Right ventricle myocardium inferior (tissue), 1 donor: ENCODE results near the gene MPHOSPH9. TPM values are rescaled to one million over a fixed set of nuclear protein-coding genes. Genes with fewer than 3 reads are reported as not detected.
A peak's percentile ranks its signal among the peaks of the same experiment; 100 is the strongest.

Source experiments
- ATAC-seq: fragments of 200-7000 bp; cut with Tn5 transposase; one replicate; pipeline ENCODE4 v1.9.1; 2020; ENCODE audit warnings: mild to moderate bottlenecking, moderate library complexity
- DNase-seq: peaks from one replicate; pipeline ENCODE4 v3.0.0; 2021; ENCODE audit errors: missing footprints
- intact Hi-C: fragments of 100-400 bp; cut with DNase I; formaldehyde crosslinking; loops from one replicate; pipeline ENCODE4 v1.11.0; 2022
- total RNA-seq: library from RNA; stranded (reverse); fragmentation: NEBNext Ultra II Directional; extraction: Animal tissue kit (Norgen Biotek cat#: 25700); gene quantifications from one replicate; pipeline ENCODE4 v1.2.1, GENCODE V29; 2021
- donor health status: DM: no; HTN: yes; CAD: no; lungs with severe emphysema.

The MPHOSPH9 gene
- total RNA-seq, 1 donor from 2014 or later = 21.3 TPM

DNA sequence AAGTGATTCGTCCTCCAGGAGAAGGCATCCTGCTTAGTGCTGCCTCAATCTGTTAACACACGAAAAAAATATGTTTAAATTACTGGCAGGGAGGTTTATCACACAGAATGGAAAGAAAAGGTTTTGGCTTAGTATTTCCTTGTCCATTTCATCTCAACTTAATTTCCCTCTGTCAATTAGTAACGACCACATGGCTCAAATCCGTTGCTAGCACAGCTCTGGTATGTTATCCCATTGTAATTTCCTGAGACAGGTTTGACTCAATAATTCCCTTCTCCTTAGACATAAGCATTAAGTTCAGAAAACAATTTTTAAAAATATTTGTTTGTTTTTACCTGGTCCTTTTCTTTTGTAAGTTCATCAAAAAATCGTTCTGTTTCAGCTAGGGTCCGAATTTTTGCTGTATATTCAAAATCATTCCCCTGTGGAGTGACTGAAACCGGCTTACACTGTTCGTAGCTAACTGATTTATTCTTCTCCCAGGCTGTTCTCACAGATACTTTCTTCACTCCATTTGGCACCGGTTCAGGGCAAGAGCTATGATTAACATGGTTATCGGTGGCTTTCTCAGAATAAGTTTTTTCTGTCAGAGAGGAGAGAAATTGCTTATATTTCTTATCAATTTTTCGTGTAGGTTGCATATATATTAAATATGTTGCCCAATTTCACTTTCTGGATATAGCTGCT, 72.0 kb downstream of the MPHOSPH9 start:
- intact Hi-C loops = no loop called here
- DNase-seq = no peak

DNA sequence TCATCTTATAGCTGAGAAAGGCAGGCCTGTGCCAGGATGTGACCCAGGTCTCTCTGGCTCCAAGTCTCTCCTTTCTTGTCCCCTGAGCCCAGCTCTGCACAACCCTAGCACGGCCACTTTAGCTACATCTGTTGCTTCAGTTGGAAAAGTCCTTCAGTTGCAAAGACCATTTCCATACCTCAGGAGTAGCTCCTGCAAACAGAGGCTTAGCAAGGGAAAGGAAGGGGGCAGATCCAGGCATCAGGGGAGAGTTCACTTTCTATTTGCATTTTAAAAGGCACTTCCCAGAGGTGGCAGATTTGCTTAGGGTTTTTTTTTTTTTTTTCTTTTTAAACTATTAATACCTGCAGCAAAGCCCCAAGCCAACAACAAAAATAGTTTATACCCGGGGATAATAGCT, 79.0 kb downstream of the MPHOSPH9 start:
- ATAC-seq = no peak
- DNase-seq = no peak
- intact Hi-C loops = loop anchor here (5.0 kb wide), 2 partner anchors 78 to 172 kb away; partner anchors contain the start of genes ARL6IP4, MPHOSPH9 and MTRFR

More for the DNA sequence above, 72.0 kb downstream of the MPHOSPH9 start:
- ATAC-seq = no peak

DNA sequence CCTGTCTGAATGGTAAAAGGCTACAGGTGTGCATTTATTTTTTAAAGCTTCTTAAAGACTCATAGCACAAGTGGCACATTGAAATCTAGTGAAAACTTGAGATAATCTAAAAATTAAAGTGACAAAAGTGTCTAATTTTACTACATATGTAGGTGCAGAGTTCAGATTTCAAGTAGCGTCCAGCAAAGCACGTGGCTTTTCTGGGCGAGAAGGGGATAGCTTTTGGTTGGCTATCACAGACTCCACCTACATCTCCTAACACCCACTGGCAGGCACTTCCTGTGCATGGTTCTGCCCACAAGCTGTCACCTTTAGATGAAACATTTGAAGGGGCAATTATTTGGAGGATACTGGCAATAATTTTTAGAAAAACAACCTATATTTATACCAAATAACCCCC, 80.1 kb downstream of the MPHOSPH9 start:
- intact Hi-C loops = loop anchor here (5.0 kb wide), 2 partner anchors 79 to 171 kb away; partner anchors contain the start of genes ARL6IP4, MPHOSPH9 and MTRFR
- DNase-seq (no peak), ATAC-seq (no peak)

DNA sequence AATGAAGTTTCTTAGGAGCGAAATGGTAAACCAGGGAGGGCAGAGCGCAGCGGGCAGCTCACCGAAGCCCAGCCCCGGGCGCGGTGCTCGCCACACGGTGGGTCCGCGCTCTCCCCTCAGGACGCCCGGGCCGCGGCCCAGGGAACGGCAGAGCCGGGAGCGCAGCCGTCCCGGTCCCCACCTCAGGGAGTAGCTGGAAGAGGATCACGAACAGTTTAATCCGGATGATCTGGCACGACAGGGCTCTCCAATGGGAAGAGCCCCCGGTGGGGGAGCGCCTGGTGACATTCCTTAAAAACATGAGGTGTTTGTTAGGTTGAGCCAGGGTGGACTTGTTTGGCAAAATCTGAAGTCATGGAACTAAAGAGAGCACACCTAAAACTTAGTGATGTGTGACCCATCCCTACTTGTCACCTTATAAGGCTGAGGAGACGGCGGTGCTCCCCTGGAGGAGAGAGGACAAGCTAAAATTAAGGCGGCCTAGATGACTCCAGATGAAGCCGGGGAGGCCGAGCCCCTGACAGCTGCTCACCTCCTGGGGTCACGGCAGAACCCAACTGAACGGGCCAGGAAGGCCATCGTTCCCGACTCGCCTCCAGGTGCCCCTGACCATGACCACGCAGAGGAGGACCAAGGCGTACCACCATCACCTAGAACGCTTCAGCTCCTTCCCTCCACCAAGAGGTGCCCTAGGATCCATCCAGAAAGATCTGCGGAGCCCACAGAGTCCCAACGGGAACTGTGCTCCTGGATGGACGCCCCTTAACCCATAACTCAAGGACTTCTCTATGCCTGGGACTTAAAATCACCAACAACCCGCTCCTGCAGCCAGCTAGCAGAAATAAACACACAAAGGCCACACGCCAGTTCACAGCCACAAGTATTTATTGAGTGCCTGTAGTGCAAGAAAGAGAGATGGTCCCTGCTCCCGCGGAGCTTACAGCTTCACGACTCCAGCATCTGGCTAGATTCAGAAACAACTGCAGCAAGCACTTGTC, 81.2 kb downstream of the MPHOSPH9 start:
- no peak for DNase-seq
- peak; percentile 20 for ATAC-seq
- intact Hi-C loops = loop anchor here (1.0 to 5.0 kb wide), 3 partner anchors 81 to 169 kb away; partner anchors contain the start of genes ARL6IP4, MPHOSPH9 and MTRFR

DNA sequence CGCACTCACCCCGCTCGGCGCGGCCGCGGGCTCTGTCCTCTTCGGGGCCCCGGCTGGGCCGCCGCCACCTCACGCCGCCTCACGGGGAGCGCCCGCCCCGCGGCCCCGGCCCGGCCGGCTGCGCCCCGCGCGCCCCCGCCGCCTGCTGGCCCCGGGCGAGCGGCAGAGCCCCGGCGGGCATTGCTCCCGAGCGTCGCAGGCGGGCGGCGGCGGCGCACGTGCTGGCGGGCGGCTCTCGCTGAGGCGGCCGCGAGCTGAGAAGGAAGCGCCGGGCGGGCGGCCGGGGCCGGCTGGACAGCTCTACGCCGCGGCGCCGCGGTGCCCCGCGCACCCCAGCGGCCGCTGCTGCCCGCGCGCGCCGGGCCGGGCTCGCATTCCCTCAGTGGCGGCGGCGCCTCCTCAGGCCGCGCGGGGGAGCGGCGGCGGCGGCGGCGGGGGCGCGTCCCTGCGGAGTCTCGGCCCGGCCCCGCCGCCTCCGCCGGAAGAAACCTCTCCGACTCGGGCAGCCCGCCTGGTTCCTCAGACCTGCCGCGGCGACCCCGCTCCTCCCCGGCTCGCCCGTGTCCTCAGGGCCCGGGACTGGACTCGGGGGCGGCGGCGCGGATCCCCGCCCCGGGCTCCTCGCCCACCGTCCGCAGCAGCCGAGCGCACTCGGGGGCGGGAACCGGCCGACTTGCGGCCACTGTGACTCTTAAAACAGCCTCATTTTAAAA, 82.0 kb downstream of the MPHOSPH9 start, which contains the start of gene PITPNM2:
Gene PITPNM2, minus strand, starts transcription at position 347 of the 713 bp plus-strand sequence. CDS start 116,500 bp downstream, outside the sequence.
- peak; percentile 89 for ATAC-seq
- intact Hi-C loops = loop anchor here (1.0 to 5.0 kb wide), 3 partner anchors 81 to 169 kb away; partner anchors contain the start of genes ARL6IP4, MPHOSPH9 and MTRFR

DNA sequence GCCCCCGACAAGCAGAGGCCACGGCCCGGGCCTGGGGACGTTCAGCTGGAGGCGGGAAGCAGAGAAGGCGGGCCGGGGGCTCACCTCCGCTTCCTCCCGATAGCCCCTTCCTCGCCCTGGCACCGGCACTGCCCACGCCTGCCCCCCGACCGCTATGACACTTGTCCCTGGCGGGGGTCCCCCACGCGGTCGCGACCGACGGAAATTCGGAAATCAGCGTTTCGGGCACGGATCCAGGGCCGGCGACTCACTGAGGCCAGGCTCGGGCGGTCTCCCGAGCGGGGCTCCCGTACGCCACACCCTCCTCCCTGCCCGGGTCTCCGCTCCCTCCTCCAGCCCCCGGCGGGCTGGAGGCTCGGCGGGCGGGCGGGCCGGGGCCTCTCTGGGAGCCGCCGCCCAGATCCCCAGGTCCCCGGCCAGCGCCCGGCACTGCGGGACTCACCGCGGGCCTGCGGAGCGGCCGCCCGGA, 82.6 kb downstream of the MPHOSPH9 start:
- ATAC-seq (peak; percentile 38), DNase-seq (peak; percentile 72)
- intact Hi-C loops = loop anchor here (5.0 kb wide), 2 partner anchors 82 to 168 kb away; partner anchors contain the start of genes ARL6IP4, MPHOSPH9 and MTRFR

More for the DNA sequence above, 82.0 kb downstream of the MPHOSPH9 start, which contains the start of gene PITPNM2:
- DNase-seq = peak; percentile 86

DNA sequence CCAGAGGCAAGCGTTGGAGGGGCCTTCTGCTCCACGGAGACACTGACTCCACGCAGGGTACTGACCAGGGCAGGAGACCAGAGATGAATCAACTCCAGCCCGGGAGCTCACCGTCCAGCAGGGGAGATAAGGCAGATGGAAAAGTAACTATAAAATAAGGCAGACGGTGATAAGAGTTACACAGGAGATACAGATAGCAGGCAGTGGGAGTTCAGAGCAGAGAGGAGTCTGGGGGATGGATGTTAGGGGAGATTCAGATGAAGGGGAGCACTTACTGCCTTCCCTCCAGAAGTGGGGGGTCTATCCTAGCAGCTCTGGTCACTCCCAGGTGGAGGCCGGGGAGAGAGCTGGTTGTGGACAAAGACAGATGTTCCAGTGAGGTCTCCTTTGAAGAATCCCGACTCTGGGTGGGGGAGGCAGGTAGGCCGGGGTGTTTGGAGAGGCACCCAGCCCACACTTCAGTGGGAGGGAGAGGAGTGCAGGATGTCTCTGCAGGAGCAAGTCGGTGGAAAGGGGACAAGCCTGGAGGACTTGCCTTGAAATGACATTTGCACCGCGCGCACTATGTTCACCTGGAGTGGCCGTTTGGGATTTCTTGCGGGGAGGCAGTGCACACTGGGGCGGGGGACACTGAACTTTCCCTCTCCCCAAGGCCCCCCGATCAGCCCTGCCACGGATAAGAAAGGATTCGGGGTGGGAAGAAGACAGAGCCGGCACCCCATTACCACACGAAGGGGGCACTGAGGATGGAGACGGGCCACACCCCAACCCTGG, 83.3 kb downstream of the MPHOSPH9 start:
- intact Hi-C loops = loop anchor here (5.0 kb wide), 4 partner anchors 42 to 167 kb away; partner anchors contain the start of genes ARL6IP4, MPHOSPH9 and MTRFR
- ATAC-seq = peak; percentile 6
- no peak for DNase-seq

DNA sequence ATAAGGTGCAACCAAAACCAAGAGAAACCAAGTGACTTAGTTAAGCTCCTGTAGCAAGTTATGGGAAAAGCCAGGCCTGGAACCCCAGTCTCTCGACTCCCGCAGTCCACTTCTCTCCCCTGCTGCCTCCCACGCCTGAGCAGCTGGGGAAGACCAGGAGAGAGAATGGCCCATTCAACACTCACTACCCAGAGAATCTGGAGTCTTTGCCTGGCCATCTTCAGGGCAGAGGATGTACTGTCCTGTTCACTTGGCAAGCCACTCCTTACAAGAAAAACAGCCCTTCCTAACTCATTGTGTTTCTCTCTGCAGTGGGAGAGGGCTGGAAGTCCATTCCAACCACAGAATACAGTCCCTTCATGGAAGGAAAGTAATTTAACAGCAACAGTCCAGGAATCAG, 83.9 kb downstream of the MPHOSPH9 start:
- DNase-seq (no peak), ATAC-seq (no peak)
- intact Hi-C loops = loop anchor here (5.0 kb wide), 2 partner anchors 42 to 87 kb away; no protein-coding TSS in a partner anchor

DNA sequence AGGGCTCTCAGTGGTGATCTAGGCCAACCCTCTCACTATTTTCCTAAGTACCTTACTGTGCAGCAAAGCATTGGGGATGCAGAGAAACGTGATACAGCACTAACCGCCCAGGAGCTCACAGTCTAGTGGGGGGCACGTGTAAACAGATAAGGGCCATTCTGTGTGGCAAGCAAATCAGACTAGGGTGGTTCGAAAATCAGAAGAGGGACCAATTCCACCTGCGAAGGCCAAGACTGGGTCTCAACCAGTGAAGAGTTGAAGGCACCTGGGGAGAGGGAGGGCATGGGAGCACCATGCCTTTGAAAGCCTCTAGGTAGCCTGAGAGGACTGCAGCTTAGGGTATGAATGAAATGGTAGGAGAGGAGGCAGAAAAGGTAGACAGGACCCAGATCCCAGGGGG, 84.3 kb downstream of the MPHOSPH9 start:
- intact Hi-C loops = loop anchor here (5.0 kb wide), 2 partner anchors 41 to 86 kb away; no protein-coding TSS in a partner anchor
- ATAC-seq (no peak), DNase-seq (no peak)

DNA sequence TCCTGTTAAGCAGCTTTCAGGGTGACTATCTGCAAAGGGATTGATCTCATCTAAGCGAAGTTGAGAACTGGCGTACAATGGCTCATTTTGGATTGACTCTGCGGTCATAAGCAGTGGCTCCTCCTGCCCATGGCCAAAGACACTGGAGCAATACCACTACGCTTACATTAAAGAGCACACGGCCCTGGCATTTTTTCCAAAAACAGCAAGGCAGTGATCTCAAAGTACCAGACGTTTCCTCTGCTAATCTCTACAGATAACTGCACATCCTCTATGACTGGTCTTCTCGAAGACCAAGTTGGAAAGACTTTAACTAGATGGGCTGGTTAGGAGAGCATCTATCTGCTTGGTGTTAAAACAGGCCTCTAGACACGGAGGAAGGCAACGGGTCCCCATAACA, 84.7 kb downstream of the MPHOSPH9 start:
- DNase-seq (no peak), ATAC-seq (no peak)
- intact Hi-C loops = loop anchor here (5.0 kb wide), 2 partner anchors 41 to 86 kb away; no protein-coding TSS in a partner anchor

DNA sequence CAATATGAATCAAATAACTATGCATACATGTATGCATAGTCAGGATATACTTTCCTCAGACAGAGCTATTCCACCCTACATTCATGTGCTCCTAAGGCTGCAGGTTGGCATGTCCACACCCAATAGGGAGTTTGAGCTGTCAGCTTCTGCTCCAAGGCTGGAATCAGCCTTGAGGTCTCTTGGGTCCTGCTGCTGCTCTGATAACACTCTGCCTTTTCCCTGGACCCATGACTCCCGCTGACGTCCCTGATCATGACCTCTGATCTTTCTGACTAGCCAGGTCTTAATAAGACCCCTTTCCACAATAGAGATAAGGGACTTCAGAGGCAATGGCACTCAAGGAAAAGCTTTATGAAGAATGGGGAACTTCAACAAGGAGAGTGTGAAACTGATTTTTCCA, 87.7 kb downstream of the MPHOSPH9 start:
- no peak for DNase-seq
- no peak for ATAC-seq
- intact Hi-C loops = loop anchor here (5.0 kb wide), 2 partner anchors 38 to 83 kb away; no protein-coding TSS in a partner anchor

DNA sequence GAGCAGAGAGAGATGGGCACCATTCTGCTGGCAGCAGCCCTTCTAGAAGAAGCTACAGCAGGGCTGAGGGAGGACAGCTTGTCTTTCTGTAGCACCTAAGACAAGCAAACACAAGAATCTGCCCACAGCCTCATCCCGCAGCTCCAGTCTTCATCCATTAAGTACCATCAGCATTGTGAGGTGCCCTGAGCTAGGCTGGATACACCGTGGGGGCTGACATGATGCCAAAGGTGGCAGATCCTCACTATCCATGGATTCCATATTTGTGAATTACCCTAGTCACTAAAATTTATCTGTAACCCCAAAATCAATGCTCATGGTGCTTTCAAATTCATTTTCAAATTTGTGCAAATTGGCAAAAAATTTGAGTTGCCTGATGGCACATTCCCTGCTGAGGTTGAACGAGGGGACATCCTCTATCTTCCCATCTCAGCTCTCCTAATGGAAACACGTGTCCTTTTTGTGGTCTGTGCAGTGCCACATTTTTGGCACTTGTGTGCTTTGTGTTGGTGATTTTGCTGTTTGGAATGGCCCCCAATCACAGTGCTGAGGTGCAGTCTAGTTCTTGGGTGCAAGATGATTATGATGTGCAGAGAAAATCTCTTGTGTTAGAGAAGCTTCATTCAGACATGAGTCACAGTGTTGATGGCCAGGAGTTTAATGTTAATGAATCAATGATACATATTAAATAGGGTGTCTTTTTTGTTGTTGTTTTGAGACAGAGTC, 89.0 kb downstream of the MPHOSPH9 start:
- DNase-seq (no peak), ATAC-seq (no peak)
- intact Hi-C loops = no loop called here

DNA sequence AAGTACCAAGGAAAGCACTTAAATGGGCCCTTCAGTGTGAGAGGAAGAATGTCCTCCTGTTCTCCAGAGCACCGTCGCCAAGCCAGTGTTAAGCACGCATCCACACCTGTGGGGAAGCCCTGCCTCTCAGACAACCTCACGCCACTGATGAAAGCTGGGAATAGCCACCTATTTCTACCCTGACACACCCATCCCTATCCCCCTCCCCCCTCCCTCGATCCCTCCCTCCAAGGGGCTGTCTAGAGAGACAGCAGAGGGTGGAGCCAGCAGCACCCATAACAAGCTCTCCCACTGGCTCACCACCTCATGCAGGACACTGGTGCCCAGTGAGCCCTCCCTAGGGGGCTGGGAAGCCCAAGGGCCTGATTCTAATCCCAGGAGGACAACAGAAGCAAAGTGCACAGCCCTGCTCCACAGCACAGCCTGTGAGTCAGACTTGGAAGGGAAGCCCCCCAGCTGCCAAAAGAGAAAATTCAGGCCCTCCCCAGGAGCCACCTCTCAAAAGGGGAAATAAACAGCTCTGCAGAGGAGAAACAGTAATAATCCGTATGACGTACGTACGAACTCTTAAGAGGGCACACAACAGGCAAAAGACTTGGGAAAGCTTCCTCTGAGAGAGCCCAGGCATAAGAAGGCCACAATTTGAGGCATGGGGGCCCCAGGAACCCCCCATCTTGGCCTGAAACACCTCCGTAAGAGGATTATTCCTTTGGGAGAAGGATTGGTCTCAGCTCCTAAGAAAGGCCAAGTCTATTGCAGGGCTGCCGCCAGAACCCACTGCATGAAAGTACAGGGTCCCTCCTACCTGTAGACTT, 89.8 kb downstream of the MPHOSPH9 start:
- DNase-seq (no peak), ATAC-seq (no peak)
- intact Hi-C loops = no loop called here

DNA sequence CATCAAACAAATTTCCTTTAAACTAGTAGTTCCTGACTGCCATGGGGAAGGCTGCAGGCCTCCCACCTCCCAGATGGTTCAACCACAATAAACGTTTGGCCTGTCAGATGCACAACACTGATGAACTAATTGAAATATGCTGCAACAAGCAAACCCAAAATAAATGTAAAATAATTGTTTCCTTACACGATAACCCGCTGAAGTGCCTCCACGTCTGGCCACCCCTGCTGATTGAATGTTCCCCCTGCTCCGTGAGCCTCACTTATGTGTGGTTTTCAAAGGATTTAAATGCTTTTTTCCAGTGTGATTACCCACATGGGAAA, 90.5 kb downstream of the MPHOSPH9 start:
- DNase-seq = no peak
- intact Hi-C loops = no loop called here
- no peak for ATAC-seq

DNA sequence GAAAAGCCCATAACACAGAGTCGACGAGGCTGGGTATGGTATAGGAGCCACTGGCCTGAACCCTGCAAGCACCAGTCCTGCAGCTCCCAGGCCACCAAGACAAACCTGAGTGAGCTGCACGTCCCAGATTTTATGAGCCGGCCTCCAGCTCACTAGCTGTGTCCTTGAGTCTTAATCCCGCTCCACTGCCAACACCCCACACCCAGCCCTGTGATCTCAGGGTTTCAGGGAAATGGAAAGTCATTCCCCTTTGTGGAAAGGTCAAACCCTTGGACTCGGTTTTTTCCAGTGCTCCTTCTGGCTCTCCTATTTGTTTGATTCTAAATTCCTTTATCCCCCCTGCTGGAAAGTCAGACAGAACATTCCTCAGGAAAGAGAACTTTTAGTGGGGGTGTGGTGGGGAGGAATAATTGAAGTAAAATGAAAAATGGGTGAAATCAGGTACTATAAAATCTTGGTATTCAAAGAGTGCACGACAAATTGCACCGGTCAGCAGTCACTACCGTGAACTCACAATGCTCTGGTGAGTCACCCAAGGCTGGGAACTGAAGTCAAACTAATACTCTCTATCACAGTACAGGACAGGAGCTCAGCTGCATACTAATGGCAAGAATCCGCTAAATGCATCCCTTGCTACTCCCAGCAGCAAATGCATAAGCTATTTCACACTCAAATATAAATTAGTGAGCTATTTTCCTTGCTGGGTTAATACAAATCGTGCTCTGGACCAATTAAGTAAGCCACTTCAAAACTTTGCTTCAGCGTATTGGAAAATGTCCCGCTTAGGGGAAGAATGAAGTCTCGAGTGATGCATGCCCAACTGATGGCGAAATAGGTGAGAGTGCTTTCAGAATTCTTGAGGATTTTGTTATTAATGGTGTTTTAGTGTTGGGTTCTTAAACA, 91.1 kb downstream of the MPHOSPH9 start:
- DNase-seq (peak; percentile 73), ATAC-seq (peak; percentile 79)
- intact Hi-C loops = no loop called here
